ENCODE results near the gene ARHGAP32.

GRCh38 chr11:129075757-129076156 is 116.4 kb downstream of the ARHGAP32 start:
- TF ChIP-seq CTCF (IDR thresholded peaks at IDR 0.05) (no peak), POLR2A (IDR thresholded peaks at IDR 0.05) (no peak), EP300 (IDR thresholded peaks at IDR 0.05) (no peak)

Measured in upper lobe of left lung (tissue), 4 donors.